Stimulated activated naive CD4-positive, alpha-beta T cell treated with Interleukin-2 at 50 U/mL for 16 hours (primary cell): ENCODE data around the gene ANAPC2.

Experiments used
- DNase-seq: peaks from one replicate; lab custom pipeline; 2025; lab: John Stamatoyannopoulos, UW

The ANAPC2 gene

DNA sequence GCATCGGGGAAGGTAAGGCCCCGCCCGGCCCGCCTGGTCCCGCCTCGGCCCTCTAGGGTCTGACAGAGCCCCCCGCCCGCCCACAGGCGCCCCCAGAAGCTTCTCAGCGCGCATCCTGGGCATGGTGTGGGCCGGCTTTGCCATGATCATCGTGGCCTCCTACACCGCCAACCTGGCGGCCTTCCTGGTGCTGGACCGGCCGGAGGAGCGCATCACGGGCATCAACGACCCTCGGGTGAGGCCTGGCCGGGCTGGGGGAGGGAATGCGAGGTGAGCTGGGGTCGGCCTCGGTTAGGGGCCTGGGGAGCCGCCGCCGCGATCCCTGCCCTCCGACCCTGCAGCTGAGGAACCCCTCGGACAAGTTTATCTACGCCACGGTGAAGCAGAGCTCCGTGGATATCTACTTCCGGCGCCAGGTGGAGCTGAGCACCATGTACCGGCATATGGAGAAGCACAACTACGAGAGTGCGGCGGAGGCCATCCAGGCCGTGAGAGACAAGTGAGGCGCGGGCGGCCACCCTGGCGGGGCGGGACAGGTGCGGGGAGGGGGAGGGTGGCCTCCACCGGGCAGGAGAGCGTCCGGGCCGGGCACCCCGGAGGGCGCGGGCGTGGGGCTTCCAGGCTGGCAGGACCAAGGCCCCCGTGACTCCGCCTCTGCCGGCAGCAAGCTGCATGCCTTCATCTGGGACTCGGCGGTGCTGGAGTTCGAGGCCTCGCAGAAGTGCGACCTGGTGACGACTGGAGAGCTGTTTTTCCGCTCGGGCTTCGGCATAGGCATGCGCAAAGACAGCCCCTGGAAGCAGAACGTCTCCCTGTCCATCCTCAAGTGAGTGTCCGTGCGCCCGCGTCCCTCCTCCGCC is 25.6 kb downstream of the ANAPC2 start:
- DNase-seq: peak; percentile 5

DNA sequence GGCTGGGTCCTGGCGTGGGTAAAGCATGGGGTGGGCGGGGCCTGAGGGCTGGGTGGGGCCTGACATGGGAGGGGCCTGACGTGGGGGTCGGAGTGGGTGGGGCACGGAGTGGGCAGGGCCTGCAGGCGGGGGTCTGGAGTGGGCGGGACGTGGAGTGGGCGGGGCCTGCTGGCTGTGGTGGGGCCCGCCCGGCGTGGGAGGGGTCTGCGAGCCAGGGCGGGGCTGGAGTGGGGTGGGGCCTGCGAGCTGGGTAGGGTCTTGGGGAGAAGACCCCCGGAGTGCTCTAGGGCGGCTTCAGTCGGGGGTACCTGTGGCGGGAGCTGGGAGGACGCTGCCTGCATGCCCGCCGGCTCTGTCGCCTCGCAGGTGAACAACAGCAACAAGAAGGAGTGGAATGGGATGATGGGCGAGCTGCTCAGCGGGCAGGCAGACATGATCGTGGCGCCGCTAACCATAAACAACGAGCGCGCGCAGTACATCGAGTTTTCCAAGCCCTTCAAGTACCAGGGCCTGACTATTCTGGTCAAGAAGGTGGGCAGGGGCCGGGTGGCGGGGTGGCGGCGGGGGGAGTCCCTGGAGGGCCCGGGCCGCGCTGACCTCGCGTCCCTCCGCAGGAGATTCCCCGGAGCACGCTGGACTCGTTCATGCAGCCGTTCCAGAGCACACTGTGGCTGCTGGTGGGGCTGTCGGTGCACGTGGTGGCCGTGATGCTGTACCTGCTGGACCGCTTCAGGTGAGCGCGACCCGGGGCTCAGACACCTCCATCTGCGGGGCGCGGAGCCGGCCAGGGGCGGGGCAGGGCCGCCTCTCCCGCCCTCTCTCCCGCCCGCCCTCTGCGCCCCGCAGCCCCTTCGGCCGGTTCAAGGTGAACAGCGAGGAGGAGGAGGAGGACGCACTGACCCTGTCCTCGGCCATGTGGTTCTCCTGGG is 26.5 kb downstream of the ANAPC2 start:
- no peak for DNase-seq

DNA sequence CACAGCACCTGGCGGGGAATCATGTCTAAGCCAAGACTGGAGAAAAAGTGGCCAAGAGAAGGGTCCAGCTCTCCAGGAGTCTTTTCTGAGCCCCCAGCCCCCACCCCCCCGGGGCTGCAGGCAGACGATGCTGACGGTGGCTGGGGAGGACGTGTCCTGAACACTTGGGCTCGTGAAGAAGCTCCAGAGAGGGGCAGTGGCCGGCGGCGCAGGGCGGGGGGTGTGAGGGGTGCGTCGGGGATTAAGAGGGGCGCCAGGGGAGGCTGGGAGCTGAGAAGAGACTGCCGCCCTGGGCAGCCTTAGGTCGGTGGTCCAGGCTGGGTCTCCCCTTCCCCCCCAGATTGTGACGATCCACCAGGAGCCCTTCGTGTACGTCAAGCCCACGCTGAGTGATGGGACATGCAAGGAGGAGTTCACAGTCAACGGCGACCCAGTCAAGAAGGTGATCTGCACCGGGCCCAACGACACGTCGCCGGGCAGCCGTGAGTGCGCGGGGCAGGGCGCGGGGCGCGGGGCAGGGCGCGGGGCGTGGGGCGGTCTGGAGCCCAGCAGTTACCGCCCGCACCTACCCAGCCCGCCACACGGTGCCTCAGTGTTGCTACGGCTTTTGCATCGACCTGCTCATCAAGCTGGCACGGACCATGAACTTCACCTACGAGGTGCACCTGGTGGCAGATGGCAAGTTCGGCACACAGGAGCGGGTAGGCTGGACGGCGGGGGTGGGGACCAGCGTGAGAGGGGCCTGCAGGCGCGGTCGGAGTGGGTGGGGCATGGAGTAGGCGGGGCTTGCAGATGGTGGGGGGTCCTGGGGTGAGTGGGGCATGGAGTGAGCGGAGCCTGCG is 27.4 kb downstream of the ANAPC2 start:
- DNase-seq: no peak

DNA sequence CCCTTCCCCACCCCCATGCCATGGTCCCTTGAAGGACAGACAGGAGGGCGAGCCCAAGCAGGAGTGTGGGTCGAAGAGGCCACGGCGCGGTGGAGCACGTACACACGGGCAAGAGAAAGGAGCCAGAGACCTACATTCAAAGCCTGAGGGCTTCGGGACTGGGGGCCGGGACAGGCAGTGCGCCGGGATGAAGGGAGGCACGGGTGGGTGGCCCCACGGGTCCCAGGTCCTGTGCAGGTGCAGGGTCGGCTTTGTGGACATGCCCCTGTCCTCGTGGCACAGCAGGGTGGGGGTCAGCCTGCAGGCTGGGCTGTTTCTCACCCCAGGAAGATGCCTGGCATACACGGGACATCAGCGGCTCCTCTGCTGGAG is 28.3 kb downstream of the ANAPC2 start:
- no peak for DNase-seq

DNA sequence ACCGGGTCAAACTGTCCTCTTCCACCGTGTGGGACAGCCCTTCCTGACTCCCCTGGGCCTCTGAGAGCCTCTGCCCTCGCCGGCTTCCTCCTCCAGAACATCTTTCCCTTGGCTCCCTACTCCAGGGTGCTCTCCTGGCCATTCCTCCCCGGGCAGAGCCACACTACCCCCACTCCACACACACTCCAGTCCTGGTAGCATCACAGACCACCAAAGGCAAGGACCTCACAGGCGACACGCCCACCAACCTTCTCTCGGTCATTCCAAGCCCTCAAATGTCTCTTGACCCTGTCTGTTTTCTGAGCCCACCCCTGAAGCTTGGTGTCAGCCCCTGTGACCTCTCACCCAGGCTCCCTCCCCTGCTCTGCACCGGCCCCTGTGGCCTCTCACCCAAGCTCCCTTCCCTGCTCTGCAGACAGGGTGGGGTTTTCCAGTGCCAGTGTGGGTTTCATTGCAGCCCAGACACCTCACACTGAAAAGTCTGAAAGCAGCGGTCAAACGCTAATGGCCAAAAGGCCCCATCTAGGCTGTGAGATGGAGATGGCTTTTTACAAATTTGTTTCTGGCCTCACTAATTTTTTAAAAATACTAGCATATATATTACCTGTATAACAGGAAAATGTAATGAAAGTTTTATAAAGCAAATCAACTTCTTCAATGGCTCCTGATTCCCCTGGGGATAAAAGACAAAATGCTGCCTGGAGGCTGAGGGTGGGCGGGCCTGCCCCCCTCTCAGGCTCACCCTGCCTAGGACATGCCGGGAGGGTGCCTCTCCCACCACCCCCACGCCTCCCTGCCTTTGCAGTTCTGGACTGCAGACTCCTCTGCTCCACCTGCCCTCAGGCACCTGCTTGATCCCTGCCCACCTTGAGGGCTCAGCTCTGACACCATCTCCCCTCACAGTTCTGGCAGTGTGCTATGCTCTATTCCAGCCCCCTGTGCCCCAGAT is 29.0 kb downstream of the ANAPC2 start:
- DNase-seq: no peak

DNA sequence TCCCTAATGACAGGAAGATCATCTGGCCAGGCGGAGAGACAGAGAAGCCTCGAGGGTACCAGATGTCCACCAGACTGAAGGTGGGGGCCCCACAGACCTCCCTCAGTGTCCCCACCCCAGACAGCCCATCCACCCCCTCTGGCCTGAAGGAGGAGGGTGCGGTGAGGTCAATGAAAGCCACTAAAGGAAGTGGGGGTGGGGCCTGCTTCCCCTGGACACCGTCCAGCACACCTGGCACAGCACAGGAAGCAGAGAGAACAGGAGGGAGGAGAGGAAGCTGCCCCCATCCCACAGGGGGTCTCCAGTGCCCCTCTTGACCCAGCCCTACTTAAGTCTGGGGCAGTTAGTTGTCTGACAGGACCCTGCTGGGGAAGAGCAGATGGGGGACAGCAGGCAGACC is 29.7 kb downstream of the ANAPC2 start:
- no peak for DNase-seq

DNA sequence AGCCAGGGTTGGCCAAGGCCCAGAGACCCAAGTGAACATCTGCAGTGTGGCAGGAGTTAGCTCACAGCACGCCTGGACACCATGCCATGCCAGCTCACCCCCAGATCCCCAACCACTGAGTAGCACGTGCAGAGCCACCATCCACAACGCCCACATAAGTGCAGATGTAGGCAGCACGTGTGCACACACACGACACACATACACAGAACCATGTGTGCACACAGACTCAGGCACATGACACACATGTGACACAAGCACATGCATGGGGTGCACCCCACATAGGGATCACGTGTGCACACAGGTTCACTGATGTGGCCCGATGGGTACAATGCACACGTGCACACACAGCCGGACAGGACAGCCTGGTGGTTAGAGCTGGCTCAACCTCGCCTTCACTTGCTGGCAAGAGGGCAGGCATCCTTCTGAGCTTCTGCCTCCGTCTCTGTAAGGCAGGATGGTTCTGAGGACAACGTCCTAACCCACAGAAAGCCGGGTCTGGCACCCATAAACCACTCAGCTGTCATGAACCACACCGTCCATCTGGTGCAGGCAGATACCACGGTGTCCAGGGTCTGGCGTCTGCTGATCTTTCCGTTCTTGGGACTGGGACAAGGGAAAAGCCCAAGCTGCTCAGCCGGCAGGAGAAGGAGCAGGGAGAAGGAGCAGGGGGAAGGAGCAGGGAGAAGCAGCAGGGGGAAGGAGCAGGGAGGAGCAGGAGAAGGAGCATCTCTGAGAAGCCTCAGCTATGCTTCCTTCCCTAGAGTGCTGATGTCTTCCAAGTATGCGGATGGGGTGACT is 30.5 kb downstream of the ANAPC2 start:
- DNase-seq: no peak

DNA sequence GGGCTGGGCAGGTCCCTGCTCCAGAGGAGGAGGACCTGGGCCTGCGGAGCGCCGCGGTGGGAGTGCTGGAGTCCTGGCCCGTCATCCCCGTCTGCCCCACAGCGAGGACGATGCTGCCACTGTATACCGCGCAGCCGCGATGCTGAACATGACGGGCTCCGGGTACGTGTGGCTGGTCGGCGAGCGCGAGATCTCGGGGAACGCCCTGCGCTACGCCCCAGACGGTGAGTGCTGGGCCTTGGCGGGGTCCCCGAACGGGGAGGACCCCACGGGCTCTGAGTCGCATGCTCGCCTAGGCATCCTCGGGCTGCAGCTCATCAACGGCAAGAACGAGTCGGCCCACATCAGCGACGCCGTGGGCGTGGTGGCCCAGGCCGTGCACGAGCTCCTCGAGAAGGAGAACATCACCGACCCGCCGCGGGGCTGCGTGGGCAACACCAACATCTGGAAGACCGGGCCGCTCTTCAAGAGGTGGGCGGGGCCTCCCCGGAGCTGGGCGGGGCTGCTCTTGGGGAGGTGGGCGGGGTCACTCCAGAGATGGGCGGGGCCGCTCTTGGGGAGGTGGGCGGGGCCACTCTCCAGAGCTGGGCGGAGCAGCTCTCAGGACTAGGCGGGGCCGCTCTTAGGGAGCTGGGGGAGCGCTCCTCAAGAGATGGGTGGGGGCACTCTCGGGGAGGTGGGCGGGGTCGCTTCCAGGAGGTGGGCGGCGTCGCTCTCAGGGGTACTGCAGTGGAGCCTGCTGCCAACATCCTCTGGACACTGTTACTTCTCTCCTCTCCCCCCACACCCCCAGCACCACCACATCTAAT is 31.6 kb downstream of the ANAPC2 start:
- DNase-seq: peak; percentile 50

DNA sequence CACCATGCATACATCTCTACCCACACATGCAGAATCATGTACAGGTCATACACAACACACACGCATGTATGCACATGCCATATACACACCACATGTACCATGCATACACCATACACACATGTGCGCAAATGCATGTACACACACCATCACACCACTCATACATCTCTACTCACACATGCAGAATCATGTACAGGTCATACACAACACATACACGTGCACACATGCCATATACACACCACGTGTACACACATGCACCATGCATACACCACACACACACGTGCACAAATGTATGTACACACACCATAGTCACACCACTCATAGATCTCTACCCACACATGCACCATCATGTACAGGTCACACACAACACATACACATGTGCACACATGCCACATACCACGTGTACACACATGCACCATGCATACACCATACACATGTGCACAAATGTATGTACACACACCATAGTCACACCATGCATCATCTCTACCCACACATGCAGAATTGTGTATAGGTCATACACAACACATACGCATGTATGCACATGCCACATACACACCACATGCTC is 35.4 kb downstream of the ANAPC2 start:
- no peak for DNase-seq

DNA sequence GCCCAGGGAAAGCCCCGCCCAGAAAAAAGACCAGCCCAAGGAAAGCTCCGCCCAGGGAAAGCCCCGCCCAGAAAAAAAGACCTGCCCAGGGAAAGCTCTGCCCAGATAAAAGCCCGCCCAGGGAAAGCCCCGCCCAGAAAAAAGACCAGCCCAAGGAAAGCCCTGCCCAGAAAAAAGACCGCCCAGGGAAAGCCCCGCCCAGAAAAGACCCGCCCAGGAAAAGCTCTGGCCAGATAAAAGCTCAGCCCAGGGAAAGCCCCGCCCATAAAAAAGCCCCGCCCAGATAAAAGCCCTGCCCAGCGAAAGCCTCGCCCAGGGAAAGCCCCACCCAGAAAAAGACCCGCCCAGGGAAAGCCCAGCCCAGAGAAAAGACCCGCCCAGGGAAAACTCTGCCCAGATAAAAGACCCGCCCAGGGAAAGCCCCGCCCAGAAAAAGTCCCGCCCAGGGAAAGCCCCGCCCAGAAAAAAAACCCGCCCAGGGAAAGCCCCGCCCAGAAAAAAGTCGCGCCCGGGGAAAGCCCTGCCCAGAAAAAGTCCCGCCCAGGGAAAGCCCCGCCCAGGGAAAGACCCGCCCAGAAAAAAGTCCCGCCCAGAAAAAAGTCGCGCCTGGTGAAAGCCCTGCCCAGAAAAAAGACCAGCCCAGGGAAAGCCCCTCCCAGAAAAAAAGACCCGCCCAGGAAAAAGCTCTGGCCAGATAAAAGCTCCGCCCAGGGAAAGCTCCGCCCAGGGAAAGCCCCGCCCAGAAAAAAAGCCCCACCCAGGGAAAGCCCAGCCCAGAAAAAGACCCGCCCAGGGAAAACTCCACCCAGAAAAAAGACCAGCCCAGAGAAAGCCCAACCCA is 37.5 kb downstream of the ANAPC2 start:
- peak; percentile 19 for DNase-seq

DNA sequence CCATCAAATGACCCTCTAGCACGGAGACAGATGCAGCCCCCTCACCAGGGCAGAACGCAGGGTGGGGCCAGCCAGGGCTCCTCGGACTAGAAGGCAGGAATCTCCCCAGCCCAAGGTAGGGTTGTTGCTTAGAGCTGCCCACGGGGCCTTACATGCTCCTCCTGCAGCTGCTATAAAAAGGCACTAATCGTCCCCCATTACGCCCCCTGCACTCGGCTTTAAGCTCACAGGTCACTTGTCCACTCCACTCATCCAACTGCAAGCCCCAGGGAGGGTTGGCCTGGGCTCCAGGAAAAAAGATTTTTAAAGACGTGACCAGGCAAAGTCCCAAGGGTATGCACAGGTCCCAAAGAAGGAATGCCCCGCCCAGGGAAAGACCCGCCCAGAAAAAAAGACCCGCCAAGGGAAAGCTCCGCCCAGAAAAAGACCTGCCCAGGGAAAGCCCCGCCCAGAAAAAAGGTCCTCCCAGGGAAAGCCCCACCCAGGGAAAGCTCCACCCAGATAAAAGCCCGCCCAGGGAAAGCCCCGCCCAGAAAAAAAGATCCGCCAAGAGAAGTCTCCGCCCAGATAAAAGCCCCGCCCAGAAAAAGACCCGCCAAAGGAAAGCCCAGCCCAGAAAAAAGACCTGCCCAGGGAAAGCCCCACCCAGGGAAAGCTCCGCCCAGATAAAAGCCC is 38.3 kb downstream of the ANAPC2 start:
- DNase-seq: no peak

DNA sequence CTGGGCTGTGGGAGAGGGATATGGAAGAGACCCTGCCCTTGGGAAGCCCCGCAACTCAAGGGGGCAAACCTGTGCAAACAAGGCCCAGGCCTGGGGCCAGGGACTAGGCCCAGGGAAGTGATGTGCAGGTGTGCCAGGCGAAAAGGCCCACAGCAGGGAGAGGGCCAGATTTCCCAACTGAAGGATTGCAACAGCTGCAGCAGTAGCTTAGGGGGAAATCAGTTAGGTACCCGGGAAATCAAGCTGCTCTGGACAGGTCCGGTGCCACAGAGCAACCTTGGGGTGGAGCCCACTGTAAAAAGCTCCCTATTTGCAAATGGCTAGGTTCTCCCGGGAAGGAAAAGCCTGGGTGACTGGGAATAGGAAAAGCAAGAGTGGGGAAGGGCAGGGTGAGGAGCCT is 39.0 kb downstream of the ANAPC2 start:
- no peak for DNase-seq

DNA sequence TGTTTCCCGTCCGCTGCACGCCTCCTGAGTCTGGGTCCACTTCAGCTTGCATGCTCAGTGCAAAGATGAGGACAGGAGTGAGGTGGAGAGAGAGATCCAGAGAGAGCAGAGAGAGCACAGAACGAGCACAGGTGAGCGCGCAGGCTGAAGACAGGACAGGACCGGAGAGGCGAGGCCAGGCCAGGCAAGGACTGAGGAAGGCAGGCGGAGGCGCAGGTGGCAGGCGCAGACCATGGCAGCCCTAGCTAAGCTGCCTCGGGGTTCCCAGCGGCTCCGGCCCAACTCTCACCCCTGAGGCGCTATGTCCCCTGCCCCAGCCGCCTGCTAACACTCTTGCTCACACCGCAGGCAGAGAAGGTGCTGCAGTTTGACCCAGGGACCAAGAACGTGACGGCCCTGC is 39.7 kb downstream of the ANAPC2 start:
- DNase-seq: no peak

DNA sequence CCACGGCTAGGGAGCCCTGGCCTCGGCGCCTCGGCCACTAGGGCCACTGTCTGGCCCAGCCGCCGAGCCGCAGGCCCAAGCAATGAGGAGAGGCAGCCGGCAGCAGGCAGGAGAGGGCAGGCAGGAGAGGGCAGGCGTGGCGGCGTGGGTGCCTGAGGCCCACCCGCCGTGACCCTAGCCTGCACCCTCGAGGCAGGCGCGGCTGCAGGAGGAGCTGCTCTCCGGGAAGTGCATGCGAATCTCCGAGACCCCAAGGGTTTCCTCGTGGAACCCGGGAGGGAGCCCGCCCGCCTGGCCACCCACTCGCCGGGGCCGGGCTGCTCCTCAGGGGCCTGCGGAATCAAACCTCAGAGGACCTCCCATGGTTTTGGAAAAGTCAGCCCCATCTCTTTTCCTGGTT is 40.1 kb downstream of the ANAPC2 start:
- DNase-seq: no peak

DNA sequence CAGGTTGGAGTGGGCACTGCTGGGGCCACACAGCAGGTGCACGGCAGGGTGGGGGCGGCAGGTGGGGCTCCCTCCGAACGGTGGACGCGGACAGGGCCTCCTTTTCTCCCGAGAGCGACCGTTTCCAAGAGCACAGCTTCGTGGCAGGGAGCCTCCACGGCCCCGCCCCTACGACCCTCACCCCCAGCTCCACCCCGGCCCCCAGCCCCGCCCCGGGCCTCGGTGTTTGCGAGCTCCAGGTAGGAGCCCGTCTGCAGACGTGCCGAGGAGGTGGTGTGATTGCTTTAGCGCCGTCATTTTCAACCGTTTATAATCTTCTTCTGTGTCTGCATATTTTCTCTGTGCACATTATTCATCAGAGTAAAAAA is 40.6 kb downstream of the ANAPC2 start:
- DNase-seq: no peak

DNA sequence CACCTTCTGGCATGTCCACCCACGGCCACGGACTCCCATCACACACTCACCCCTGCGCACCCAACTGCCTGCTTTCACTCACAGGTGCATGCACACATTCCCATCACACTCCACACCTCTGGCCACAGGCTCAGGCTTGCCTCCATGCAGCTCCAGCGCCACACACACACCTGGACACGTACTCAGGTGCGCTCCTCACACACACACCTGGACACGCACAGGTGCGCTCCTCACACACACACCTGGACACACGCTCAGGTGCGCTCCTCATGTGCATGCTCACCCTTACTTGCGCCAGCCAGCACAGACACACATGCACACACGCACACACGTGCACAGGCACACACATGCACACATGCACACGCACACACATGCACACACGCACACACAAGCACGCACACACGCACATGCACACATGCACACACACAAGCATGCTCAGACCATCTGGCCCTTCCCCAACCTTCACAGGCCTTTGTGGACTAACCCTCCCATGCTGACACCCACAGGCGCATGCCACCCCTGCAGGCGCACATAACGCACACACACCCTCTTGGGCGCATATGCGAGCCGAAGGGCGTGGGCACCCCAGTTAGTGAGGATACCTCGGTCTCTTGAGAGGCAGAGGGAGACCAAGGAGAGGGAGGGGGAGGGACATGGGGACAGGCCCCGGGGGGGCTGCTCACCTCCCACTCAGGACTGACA is 41.1 kb downstream of the ANAPC2 start:
- DNase-seq: no peak

DNA sequence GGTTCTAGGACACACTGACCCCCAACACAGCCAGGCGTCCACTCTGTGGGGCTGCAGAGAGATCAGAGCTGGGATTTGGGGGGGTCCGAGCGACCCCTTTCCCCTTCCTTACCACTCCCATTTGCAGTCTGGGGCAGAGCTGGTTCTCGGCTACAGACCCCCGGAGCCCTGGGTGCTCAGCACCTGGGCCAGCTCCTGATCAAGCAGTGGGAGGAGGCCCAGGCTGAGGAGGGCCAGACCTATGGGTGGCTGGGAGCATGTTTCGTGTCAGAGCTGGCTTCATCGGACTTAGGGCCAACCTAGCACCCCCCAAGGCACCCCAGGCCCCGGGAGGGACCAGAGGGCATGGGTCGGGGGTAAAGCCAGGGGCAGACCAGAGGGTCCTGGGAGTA is 41.8 kb downstream of the ANAPC2 start:
- no peak for DNase-seq
